ENCODE measurements around the gene NUMA1. TPM values are rescaled to one million over a fixed set of nuclear protein-coding genes. Genes with fewer than 3 reads are reported as not detected.

The NUMA1 gene
- total RNA-seq, 1 experiment from 2014 or later: 109 TPM

DNA sequence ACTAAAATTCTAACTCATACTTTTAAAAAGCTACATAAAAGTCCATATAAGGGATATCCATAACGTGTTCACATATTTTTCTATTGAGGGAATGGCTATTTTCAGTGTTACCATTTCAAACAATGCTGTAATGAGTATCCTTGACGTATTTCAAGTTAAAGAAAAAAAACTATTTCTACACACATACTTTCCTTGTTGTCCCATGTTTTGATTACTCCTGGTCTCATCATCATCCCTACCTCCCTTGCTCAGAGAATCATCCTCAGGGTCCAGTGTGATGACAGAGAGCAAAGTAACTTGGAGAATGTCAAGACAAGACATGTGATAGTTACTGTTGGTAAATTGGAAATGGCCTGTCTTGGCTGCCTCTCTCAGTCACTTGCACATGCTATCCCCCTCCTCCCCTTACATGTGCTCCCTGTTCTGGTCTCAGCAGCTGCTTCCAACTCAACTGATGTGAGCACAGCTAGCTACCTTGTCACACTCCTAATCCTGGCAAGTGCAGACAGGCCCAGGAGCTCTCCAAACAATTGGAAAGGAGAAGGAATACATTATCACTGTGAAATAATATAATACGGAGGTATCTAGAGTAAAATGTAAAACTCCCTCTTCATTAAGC is 21.8 kb downstream of the NUMA1 start:
- intact Hi-C loops (cut with micrococcal nuclease): no loop called here
- peaks cover 9% of the 10 kb centered on the region for H3K4me1 Mint-ChIP-seq (ENCODE audit: insufficient read depth, unreplicated experiment)
- H3K27ac Mint-ChIP-seq (ENCODE audit: low read depth, unreplicated experiment): peak overlapping the region; percentile 39
- CTCF ChIA-PET: interaction anchor here (0.6 to 2.4 kb wide), 8 partner anchors 11 to 878 kb away, joined by 3 to 7 read pairs (median 3); no protein-coding TSS in a partner anchor
- H3K4me3 Mint-ChIP-seq (ENCODE audit: unreplicated experiment): no peak overlapping the region
- peaks cover 18% of the 10 kb centered on the region for H3K36me3 Mint-ChIP-seq (ENCODE audit: insufficient read depth, unreplicated experiment)
- no TSS peak for BruUV-seq (replicated peaks)
- POLR2A ChIA-PET: interaction anchor here (0.8 to 3.8 kb wide), 9 partner anchors 11 to 356 kb away, joined by 3 to 20 read pairs (median 4); no protein-coding TSS in a partner anchor
- TF ChIP-seq, protein P1, sequence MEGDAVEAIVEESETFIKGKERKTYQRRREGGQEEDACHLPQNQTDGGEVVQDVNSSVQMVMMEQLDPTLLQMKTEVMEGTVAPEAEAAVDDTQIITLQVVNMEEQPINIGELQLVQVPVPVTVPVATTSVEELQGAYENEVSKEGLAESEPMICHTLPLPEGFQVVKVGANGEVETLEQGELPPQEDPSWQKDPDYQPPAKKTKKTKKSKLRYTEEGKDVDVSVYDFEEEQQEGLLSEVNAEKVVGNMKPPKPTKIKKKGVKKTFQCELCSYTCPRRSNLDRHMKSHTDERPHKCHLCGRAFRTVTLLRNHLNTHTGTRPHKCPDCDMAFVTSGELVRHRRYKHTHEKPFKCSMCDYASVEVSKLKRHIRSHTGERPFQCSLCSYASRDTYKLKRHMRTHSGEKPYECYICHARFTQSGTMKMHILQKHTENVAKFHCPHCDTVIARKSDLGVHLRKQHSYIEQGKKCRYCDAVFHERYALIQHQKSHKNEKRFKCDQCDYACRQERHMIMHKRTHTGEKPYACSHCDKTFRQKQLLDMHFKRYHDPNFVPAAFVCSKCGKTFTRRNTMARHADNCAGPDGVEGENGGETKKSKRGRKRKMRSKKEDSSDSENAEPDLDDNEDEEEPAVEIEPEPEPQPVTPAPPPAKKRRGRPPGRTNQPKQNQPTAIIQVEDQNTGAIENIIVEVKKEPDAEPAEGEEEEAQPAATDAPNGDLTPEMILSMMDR (IDR thresholded peaks at IDR 0.05; ENCODE audit: unreplicated experiment): no peak
- DNase-seq (ENCODE audit: unreplicated experiment): no peak
- H3K27me3 Mint-ChIP-seq (ENCODE audit: insufficient read depth, unreplicated experiment): no peaks in the 10 kb centered on the region
- H3K9me3 Mint-ChIP-seq (ENCODE audit: unreplicated experiment): no peaks in the 10 kb centered on the region

DNA sequence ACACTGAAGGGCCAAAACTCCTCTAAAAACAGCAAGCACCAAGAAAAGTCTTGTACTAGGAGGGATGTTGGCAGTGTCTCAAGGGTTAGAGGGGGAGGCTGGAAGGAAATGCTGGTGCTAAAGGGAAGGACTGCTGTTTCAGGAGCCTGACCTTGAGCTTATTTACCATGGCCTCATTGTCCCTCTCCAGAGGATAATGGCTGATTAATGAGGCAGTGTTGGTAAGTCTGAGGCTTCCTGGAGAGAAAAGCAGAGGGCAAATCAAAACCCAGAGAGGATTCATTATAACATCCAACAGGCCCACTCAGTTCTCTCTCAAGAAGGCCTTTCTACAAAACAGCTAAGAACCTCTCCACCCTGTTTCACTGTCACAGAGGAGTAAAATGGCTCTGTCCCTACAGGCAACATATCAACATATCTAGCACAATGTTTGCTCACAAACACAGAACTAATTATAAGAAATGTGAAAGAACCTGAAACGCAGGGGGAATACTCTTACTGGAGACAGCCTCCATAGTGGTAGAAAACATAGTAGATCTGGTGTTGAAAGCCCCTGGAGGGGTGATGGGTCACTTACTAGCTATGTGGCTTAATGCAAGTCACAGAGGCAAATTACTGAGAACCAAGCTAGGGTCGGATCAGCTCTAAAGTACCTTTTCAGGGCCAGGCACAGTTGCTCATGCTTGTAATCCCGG is 31.4 kb downstream of the NUMA1 start:
- TF ChIP-seq, protein P1 (IDR thresholded peaks at IDR 0.05; ENCODE audit: unreplicated experiment): no peak
- POLR2A ChIA-PET: interaction anchor here (0.6 to 1.5 kb wide), 6 partner anchors 10 to 44 kb away, joined by 3 to 4 read pairs (median 3); no protein-coding TSS in a partner anchor
- intact Hi-C loops (cut with micrococcal nuclease): no loop called here
- Mint-ChIP-seq H3K27ac (ENCODE audit: low read depth, unreplicated experiment) (no peak overlapping the region), H3K4me1 (ENCODE audit: insufficient read depth, unreplicated experiment) (no peaks in the 10 kb centered on the region), H3K4me3 (ENCODE audit: unreplicated experiment) (no peak overlapping the region), H3K27me3 (ENCODE audit: insufficient read depth, unreplicated experiment) (no peaks in the 10 kb centered on the region), H3K9me3 (ENCODE audit: unreplicated experiment) (no peaks in the 10 kb centered on the region), H3K36me3 (ENCODE audit: insufficient read depth, unreplicated experiment) (peaks cover 38% of the 10 kb centered on the region)
- CTCF ChIA-PET: interaction anchor here (0.9 to 1.2 kb wide), 3 partner anchors 9 to 39 kb away, joined by 3 to 5 read pairs (median 3); no protein-coding TSS in a partner anchor
- no TSS peak for BruUV-seq (replicated peaks)
- DNase-seq (ENCODE audit: unreplicated experiment): no peak

DNA sequence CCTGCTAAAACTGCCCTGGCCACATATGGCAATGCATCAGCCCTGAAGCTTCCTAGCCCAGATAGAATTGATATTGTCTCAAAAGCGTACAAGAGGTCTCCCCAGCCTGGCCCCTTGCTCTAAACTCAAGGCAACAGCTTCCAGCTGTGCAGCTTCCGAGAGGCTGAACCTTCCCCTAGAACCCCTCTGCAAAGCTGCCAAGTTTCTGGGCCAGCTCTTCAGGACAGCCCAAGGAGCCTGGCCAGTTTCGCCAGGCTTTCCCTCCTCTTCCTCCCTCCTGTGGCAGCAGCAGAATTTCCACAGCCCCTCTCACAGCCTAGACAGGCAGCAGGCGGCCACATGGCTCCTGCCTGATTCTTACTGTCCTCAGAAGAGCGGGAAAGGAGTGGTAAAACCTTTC is 34.5 kb downstream of the NUMA1 start:
- no peak for DNase-seq (ENCODE audit: unreplicated experiment)
- ChIA-PET POLR2A (interaction anchor here (1.7 kb wide), 1 partner anchor 13 kb away, joined by 8 read pairs; no protein-coding TSS in a partner anchor), CTCF (interaction anchor here (0.6 kb wide), 1 partner anchor 46 kb away, joined by 3 read pairs; no protein-coding TSS in a partner anchor)
- intact Hi-C loops (cut with micrococcal nuclease): no loop called here
- Mint-ChIP-seq H3K36me3 (ENCODE audit: insufficient read depth, unreplicated experiment) (peaks cover 35% of the 10 kb centered on the region), H3K4me1 (ENCODE audit: insufficient read depth, unreplicated experiment) (peaks cover 15% of the 10 kb centered on the region), H3K9me3 (ENCODE audit: unreplicated experiment) (no peaks in the 10 kb centered on the region), H3K27ac (ENCODE audit: low read depth, unreplicated experiment) (no peak overlapping the region), H3K4me3 (ENCODE audit: unreplicated experiment) (no peak overlapping the region), H3K27me3 (ENCODE audit: insufficient read depth, unreplicated experiment) (no peaks in the 10 kb centered on the region)
- TF ChIP-seq, protein P1 (IDR thresholded peaks at IDR 0.05; ENCODE audit: unreplicated experiment): no peak
- BruUV-seq (replicated peaks): no TSS peak

DNA sequence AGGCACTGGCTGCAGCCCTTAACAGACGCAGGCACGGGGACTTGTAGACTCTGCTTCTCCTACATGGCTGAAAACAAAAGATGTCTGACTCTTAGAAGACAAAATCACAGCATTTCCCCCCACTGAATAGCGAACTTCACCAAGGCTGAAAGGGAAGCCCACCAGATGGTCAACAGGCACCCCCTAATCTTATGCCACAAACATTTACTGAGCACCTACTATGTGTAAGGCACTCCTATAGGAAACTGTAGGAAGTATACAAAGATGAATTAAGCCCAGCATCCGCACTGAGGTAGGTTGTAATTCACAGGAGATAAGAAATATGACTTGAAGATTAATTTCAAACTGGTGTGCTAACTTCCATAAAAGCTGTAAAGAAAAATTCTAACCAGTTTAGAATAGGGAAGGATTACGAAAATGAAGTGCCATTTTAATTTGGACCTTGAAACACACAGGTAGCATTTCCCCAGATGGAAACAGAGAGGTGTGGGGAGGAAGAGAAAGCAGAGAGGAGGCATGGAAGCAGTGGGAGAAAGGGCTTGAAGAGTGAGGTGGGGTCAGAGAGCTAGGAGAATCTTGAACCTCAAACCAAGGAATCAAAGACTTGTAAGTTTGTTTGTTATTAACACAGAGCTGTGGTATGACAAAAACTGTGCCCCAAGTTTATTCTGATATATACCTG is 38.1 kb downstream of the NUMA1 start:
- BruUV-seq (replicated peaks): no TSS peak
- H3K36me3 Mint-ChIP-seq (ENCODE audit: insufficient read depth, unreplicated experiment): peaks cover 32% of the 10 kb centered on the region
- no peak overlapping the region for H3K27ac Mint-ChIP-seq (ENCODE audit: low read depth, unreplicated experiment)
- intact Hi-C loops (cut with micrococcal nuclease): no loop called here
- H3K4me3 Mint-ChIP-seq (ENCODE audit: unreplicated experiment): no peak overlapping the region
- POLR2A ChIA-PET: interaction anchor here (0.5 to 10.0 kb wide), 14 partner anchors 9 to 181 kb away, joined by 3 to 282 read pairs (median 8); partner anchors contain the start of genes LRRC51, NUMA1 and XNDC1N
- H3K9me3 Mint-ChIP-seq (ENCODE audit: unreplicated experiment): no peaks in the 10 kb centered on the region
- peaks cover 21% of the 10 kb centered on the region for H3K4me1 Mint-ChIP-seq (ENCODE audit: insufficient read depth, unreplicated experiment)
- TF ChIP-seq, protein P1 (IDR thresholded peaks at IDR 0.05; ENCODE audit: unreplicated experiment): no peak
- CTCF ChIA-PET: interaction anchor here (0.6 to 2.7 kb wide), 5 partner anchors 10 to 126 kb away, joined by 3 to 8 read pairs (median 3); no protein-coding TSS in a partner anchor
- no peaks in the 10 kb centered on the region for H3K27me3 Mint-ChIP-seq (ENCODE audit: insufficient read depth, unreplicated experiment)
- DNase-seq (ENCODE audit: unreplicated experiment): no peak
